GM12865 (cell line): ENCODE measurements around the gene RAMP3.
"Not testable (repeated sequence)": the region's sequence is repeated elsewhere in the genome, so short reads cannot be mapped to it uniquely, and the experiment has no call there.

ENCODE experiments used
- DNase-seq: peaks from one replicate; pipeline ENCODE4 v3.0.0; 2010; ENCODE audit warnings: low read depth
- H3K4me3 ChIP-seq: 2 replicates; pipeline ENCODE4 v1.5.1; 2011; ENCODE audit warnings: mild to moderate bottlenecking, low read depth, low read length, control low read depth
- CTCF ChIP-seq: IDR thresholded peaks from 2 replicates; pipeline ENCODE4 v1.5.1; 2011; ENCODE audit warnings: low read length, control low read depth, low read depth, inconsistent platforms; ENCODE audit not compliant: insufficient read depth; ENCODE audit errors: missing control alignments

The RAMP3 gene

GRCh38 chr7:45161842-45162241, 4.3 kb downstream of the RAMP3 start:
- no peak for DNase-seq
- no peak overlapping the region for H3K4me3 ChIP-seq
- TF ChIP-seq CTCF, result no peak

- no peak for DNase-seq
- H3K4me3 ChIP-seq, result no peak overlapping the region
- no peak for TF ChIP-seq CTCF
Observed at GRCh38 chr7:45162311-45162845, 4.8 kb downstream of the RAMP3 start.

- no peak for TF ChIP-seq CTCF
- DNase-seq, result no peak
- no peak overlapping the region for H3K4me3 ChIP-seq
Observed at GRCh38 chr7:45162943-45163691, 5.5 kb downstream of the RAMP3 start.

- no peak for TF ChIP-seq CTCF
- DNase-seq, result no peak
- H3K4me3 ChIP-seq, result no peak overlapping the region
Observed at GRCh38 chr7:45163692-45164052, 6.1 kb downstream of the RAMP3 start.

GRCh38 chr7:45164271-45164670, 6.7 kb downstream of the RAMP3 start:
- H3K4me3 ChIP-seq, DNase-seq: not testable (repeated sequence)

- no peak for DNase-seq
Observed at GRCh38 chr7:45165857-45166256, 8.3 kb downstream of the RAMP3 start.

GRCh38 chr7:45171946-45172345, 14.4 kb downstream of the RAMP3 start:
- no peak for DNase-seq
- no peak overlapping the region for H3K4me3 ChIP-seq
- no peak for TF ChIP-seq CTCF

More at GRCh38 chr7:45165857-45166256, 8.3 kb downstream of the RAMP3 start:
- no peak overlapping the region for H3K4me3 ChIP-seq
- no peak for TF ChIP-seq CTCF
